PC-9 (cell line): ENCODE measurements around the gene KIF2A.

Source experiments
- CTCF ChIP-seq: fragments of 200-600 bp; sonication (generic); conservative IDR thresholded peaks from 2 replicates; pipeline ENCODE4 v1.6.1; 2017; ENCODE audit warnings: mixed run types, antibody characterized with exemption, mild to moderate bottlenecking, moderate library complexity
- EZH2 ChIP-seq: fragments of 200-600 bp; sonication (generic); IDR thresholded peaks from 2 replicates; pipeline ENCODE4 v1.8.0; 2017; ENCODE audit warnings: antibody characterized with exemption, low read depth

- TF ChIP-seq EZH2 (no peak), CTCF (no peak)
Measured at GRCh38 chr5:62299600-62299999, 6.4 kb upstream of the KIF2A start.
